Caco-2 (cell line): ENCODE data around the gene HYDIN. TPM values are rescaled to one million over a fixed set of nuclear protein-coding genes. Genes with fewer than 3 reads are reported as not detected.

Source experiments
- BruUV-seq: library from RNA; stranded (reverse); fragments of 400-500 nt; replicated peaks from 2 replicates; lab custom pipeline; 2021; lab: Mats Ljungman, UMichigan
- CTCF ChIA-PET: fragments of 300-600 bp; sonication (Branson Sonifier 250); formaldehyde crosslinking; loops from one replicate; lab custom pipeline; 2022; ENCODE audit warnings: antibody characterized with exemption; lab: Charles Lee
- POLR2A ChIA-PET: fragments of 300-600 bp; sonication (Branson Sonifier 250); formaldehyde crosslinking; loops from one replicate; lab custom pipeline; 2022; ENCODE audit warnings: antibody characterized with exemption; lab: Charles Lee
- DNase-seq, 2 experiments: peaks; one replicate each; pipeline versions ENCODE4 v3.0.0 to v3.0.0-alpha.2; 2020 to 2022
- H3K27me3 ChIP-seq: replicated peaks from 2 replicates; pipeline ENCODE4 v1.6.0; 2011; ENCODE audit warnings: low read length; ENCODE audit not compliant: control insufficient read depth, insufficient read depth
- H3K36me3 ChIP-seq: 2 replicates; pipeline ENCODE4 v1.5.1; 2011; ENCODE audit warnings: low read length; ENCODE audit not compliant: control insufficient read depth, insufficient read depth
- H3K4me1 ChIP-seq: fragments of 250-450 bp; sonication (Bioruptor Pico); 2 replicates; pipeline ENCODE4 v1.5.1; 2020; ENCODE audit warnings: mild to moderate bottlenecking
- H3K4me3 ChIP-seq: 2 replicates; pipeline ENCODE4 v1.5.1; 2011; ENCODE audit warnings: low read depth, mild to moderate bottlenecking, control low read depth, low read length
- H3K9me3 ChIP-seq: fragments of 250-450 bp; sonication (Bioruptor Pico); 2 replicates; pipeline ENCODE4 v1.5.1; 2020; ENCODE audit warnings: mild to moderate bottlenecking, moderate library complexity
- H3K27ac Mint-ChIP-seq: one replicate; pipeline ENCODE4 v1.8.0; 2022; ENCODE audit warnings: mixed read lengths; ENCODE audit not compliant: unreplicated experiment
- H3K27me3 Mint-ChIP-seq: one replicate; pipeline ENCODE4 v1.8.0; 2022; ENCODE audit warnings: mixed read lengths; ENCODE audit not compliant: insufficient read depth, unreplicated experiment
- H3K36me3 Mint-ChIP-seq: one replicate; pipeline ENCODE4 v1.8.0; 2022; ENCODE audit warnings: mild to moderate bottlenecking, mixed read lengths; ENCODE audit not compliant: insufficient read depth, unreplicated experiment
- H3K4me1 Mint-ChIP-seq: one replicate; pipeline ENCODE4 v1.8.0; 2022; ENCODE audit warnings: low read depth, mixed read lengths; ENCODE audit not compliant: unreplicated experiment
- H3K4me3 Mint-ChIP-seq: one replicate; pipeline ENCODE4 v1.8.0; 2022; ENCODE audit warnings: mild to moderate bottlenecking, moderate library complexity, mixed read lengths; ENCODE audit not compliant: unreplicated experiment
- H3K9me3 Mint-ChIP-seq: one replicate; pipeline ENCODE4 v1.8.0; 2022; ENCODE audit warnings: mixed read lengths; ENCODE audit not compliant: unreplicated experiment
- CTCF ChIP-seq, 2 experiments: fragments of 200-600 bp in 1 of 2; IDR thresholded peaks; 1 replicate in 1 of 2; 2 replicates in 1 of 2; pipeline versions ENCODE4 v1.5.1 to v1.8.0; 2011 to 2022; ENCODE audit warnings: antibody characterized with exemption in 1 of 2, control low read depth in 1 of 2, inconsistent platforms in 1 of 2, low read depth in 1 of 2, low read length in 1 of 2, mild to moderate bottlenecking in 1 of 2, moderate library complexity in 1 of 2; ENCODE audit not compliant: insufficient read depth in 1 of 2, severe bottlenecking in 1 of 2, unreplicated experiment in 1 of 2
- intact Hi-C: fragments of 100-400 bp; cut with micrococcal nuclease; formaldehyde crosslinking; loops from one replicate; pipeline ENCODE4 v1.10.0; 2022; ENCODE audit not compliant: unreplicated experiment
- total RNA-seq: library from RNA; stranded (reverse); gene quantifications from 2 replicates; pipeline ENCODE4 v1.2.3, GENCODE V29; 2022

The HYDIN gene
- total RNA-seq, 1 experiment from 2014 or later: 0.68 TPM

GRCh38 chr16:71260995-71261394 lies 30.5 kb upstream of the HYDIN start:
- H3K4me3 ChIP-seq: no peak overlapping the region
- no peaks in the 10 kb centered on the region; the same call in 1 of the 2 replicates for H3K4me1 ChIP-seq
- Mint-ChIP-seq H3K27me3 (peaks cover 29% of the 10 kb centered on the region), H3K4me3 (no peak overlapping the region), H3K4me1 (no peaks in the 10 kb centered on the region), H3K36me3 (no peaks in the 10 kb centered on the region), H3K27ac (no peak overlapping the region), H3K9me3 (no peaks in the 10 kb centered on the region)
- H3K36me3 ChIP-seq: no peaks in the 10 kb centered on the region
- intact Hi-C loops: no loop called here
- no TSS peak for BruUV-seq
- no peak for DNase-seq
- no peak for TF ChIP-seq CTCF (IDR thresholded peaks at IDR 0.05; ENCODE audit: insufficient read depth in 1 of 2, low read depth in 1 of 2, low read length in 1 of 2, severe bottlenecking in 1 of 2, unreplicated experiment in 1 of 2)
- CTCF ChIA-PET: no interaction called here
- H3K27me3 ChIP-seq: no peaks in the 10 kb centered on the region
- no peaks in the 10 kb centered on the region for H3K9me3 ChIP-seq
- POLR2A ChIA-PET: no interaction called here

- Histone ChIP-seq H3K9me3 (no peaks in the 10 kb centered on the region), H3K4me1 (no peaks in the 10 kb centered on the region), H3K4me3 (no peak overlapping the region), H3K27me3 (no peaks in the 10 kb centered on the region), H3K36me3 (no peaks in the 10 kb centered on the region)
- ChIA-PET POLR2A (no interaction called here), CTCF (no interaction called here)
- no peak for DNase-seq
- BruUV-seq: no TSS peak
- H3K27ac Mint-ChIP-seq: no peak overlapping the region
- H3K4me1 Mint-ChIP-seq: no peaks in the 10 kb centered on the region
- H3K36me3 Mint-ChIP-seq: no peaks in the 10 kb centered on the region
- TF ChIP-seq CTCF (IDR thresholded peaks at IDR 0.05; ENCODE audit: insufficient read depth in 1 of 2, low read depth in 1 of 2, low read length in 1 of 2, severe bottlenecking in 1 of 2, unreplicated experiment in 1 of 2): no peak
- intact Hi-C loops: no loop called here
- no peaks in the 10 kb centered on the region for H3K9me3 Mint-ChIP-seq
- peaks cover 29% of the 10 kb centered on the region for H3K27me3 Mint-ChIP-seq
- H3K4me3 Mint-ChIP-seq: no peak overlapping the region
These were observed 28.6 kb upstream of the HYDIN start for GRCh38 chr16:71259086-71259485.

- Histone ChIP-seq H3K4me3 (no peak overlapping the region), H3K27me3 (no peaks in the 10 kb centered on the region), H3K4me1 (no peaks in the 10 kb centered on the region), H3K9me3 (no peaks in the 10 kb centered on the region), H3K36me3 (no peaks in the 10 kb centered on the region)
- H3K27me3 Mint-ChIP-seq: peaks cover 27% of the 10 kb centered on the region
- intact Hi-C loops: no loop called here
- CTCF ChIA-PET: no interaction called here
- no peak for TF ChIP-seq CTCF (IDR thresholded peaks at IDR 0.05; ENCODE audit: insufficient read depth in 1 of 2, low read depth in 1 of 2, low read length in 1 of 2, severe bottlenecking in 1 of 2, unreplicated experiment in 1 of 2)
- POLR2A ChIA-PET: no interaction called here
- H3K4me1 Mint-ChIP-seq: no peaks in the 10 kb centered on the region
- H3K9me3 Mint-ChIP-seq: no peaks in the 10 kb centered on the region
- no peak overlapping the region for H3K27ac Mint-ChIP-seq
- no peak for DNase-seq
- no TSS peak for BruUV-seq
- H3K4me3 Mint-ChIP-seq: no peak overlapping the region
- H3K36me3 Mint-ChIP-seq: no peaks in the 10 kb centered on the region
These were observed 27.9 kb upstream of the HYDIN start for GRCh38 chr16:71258372-71258771.
